ENCODE results near the gene PRR20G.

Gene PRR20G

GRCh38 chr3:127263586-127264231 is 24.1 kb downstream of the PRR20G start:
- Histone ChIP-seq H3K27ac (ENCODE audit: low read length) (no peak overlapping the region), H3K9me3 (ENCODE audit: control insufficient read depth, insufficient read depth, low read length) (no peaks in the 10 kb centered on the region), H3K36me3 (ENCODE audit: control insufficient read depth, insufficient read depth, low read length) (no peaks in the 10 kb centered on the region), H3K4me3 (ENCODE audit: low read length) (no peak overlapping the region), H3K27me3 (ENCODE audit: control insufficient read depth, insufficient read depth, low read length) (no peaks in the 10 kb centered on the region), H3K4me1 (ENCODE audit: control insufficient read depth, insufficient read depth, low read length) (no peaks in the 10 kb centered on the region)
- WGBS (ENCODE audit: insufficient coverage, insufficient read length), result no CpG with 5 or more reads among the region's 9 CpGs
- DNase-seq (ENCODE audit: low read depth, low spot score), result no peak

- Histone ChIP-seq H3K27ac (ENCODE audit: low read length) (no peak overlapping the region), H3K27me3 (ENCODE audit: control insufficient read depth, insufficient read depth, low read length) (no peaks in the 10 kb centered on the region), H3K4me3 (ENCODE audit: low read length) (no peak overlapping the region), H3K9me3 (ENCODE audit: control insufficient read depth, insufficient read depth, low read length) (no peaks in the 10 kb centered on the region), H3K4me1 (ENCODE audit: control insufficient read depth, insufficient read depth, low read length) (no peaks in the 10 kb centered on the region), H3K36me3 (ENCODE audit: control insufficient read depth, insufficient read depth, low read length) (no peaks in the 10 kb centered on the region)
- DNase-seq (ENCODE audit: low read depth, low spot score), result no peak
- WGBS (ENCODE audit: insufficient coverage, insufficient read length), result no CpG with 5 or more reads among the region's 4 CpGs
These were observed 24.8 kb downstream of the PRR20G start for GRCh38 chr3:127263037-127263436.

- Histone ChIP-seq H3K4me1 (ENCODE audit: control insufficient read depth, insufficient read depth, low read length) (no peaks in the 10 kb centered on the region), H3K36me3 (ENCODE audit: control insufficient read depth, insufficient read depth, low read length) (no peaks in the 10 kb centered on the region), H3K27me3 (ENCODE audit: control insufficient read depth, insufficient read depth, low read length) (no peaks in the 10 kb centered on the region), H3K9me3 (ENCODE audit: control insufficient read depth, insufficient read depth, low read length) (no peaks in the 10 kb centered on the region), H3K27ac (ENCODE audit: low read length) (no peak overlapping the region), H3K4me3 (ENCODE audit: low read length) (no peak overlapping the region)
- WGBS (ENCODE audit: insufficient coverage, insufficient read length), result no CpG with 5 or more reads among the region's 3 CpGs
- DNase-seq (ENCODE audit: low read depth, low spot score), result no peak
These were observed 25.3 kb downstream of the PRR20G start for GRCh38 chr3:127262533-127262932.

- no peaks in the 10 kb centered on the region for H3K36me3 ChIP-seq (ENCODE audit: control insufficient read depth, insufficient read depth, low read length)
- H3K9me3 ChIP-seq (ENCODE audit: control insufficient read depth, insufficient read depth, low read length), result no peaks in the 10 kb centered on the region
- H3K27ac ChIP-seq (ENCODE audit: low read length), result no peak overlapping the region
- WGBS (ENCODE audit: insufficient coverage, insufficient read length), result no CpG with 5 or more reads among the region's 7 CpGs
- DNase-seq (ENCODE audit: low read depth, low spot score), result no peak
- H3K4me3 ChIP-seq (ENCODE audit: low read length), result no peak overlapping the region
- H3K27me3 ChIP-seq (ENCODE audit: control insufficient read depth, insufficient read depth, low read length), result no peaks in the 10 kb centered on the region
- no peaks in the 10 kb centered on the region for H3K4me1 ChIP-seq (ENCODE audit: control insufficient read depth, insufficient read depth, low read length)
These were observed 25.9 kb downstream of the PRR20G start for GRCh38 chr3:127261925-127262324.

GRCh38 chr3:127260826-127261555 is 26.9 kb downstream of the PRR20G start:
- Histone ChIP-seq H3K36me3 (ENCODE audit: control insufficient read depth, insufficient read depth, low read length) (no peaks in the 10 kb centered on the region), H3K27ac (ENCODE audit: low read length) (no peak overlapping the region), H3K9me3 (ENCODE audit: control insufficient read depth, insufficient read depth, low read length) (no peaks in the 10 kb centered on the region), H3K4me1 (ENCODE audit: control insufficient read depth, insufficient read depth, low read length) (no peaks in the 10 kb centered on the region), H3K4me3 (ENCODE audit: low read length) (no peak overlapping the region), H3K27me3 (ENCODE audit: control insufficient read depth, insufficient read depth, low read length) (no peaks in the 10 kb centered on the region)
- DNase-seq (ENCODE audit: low read depth, low spot score), result no peak
- whole genome bisulfite sequencing (ENCODE audit: insufficient coverage, insufficient read length), result no CpG with 5 or more reads among the region's 6 CpGs

- Histone ChIP-seq H3K27ac (ENCODE audit: low read length) (no peak overlapping the region), H3K4me1 (ENCODE audit: control insufficient read depth, insufficient read depth, low read length) (no peaks in the 10 kb centered on the region), H3K9me3 (ENCODE audit: control insufficient read depth, insufficient read depth, low read length) (no peaks in the 10 kb centered on the region), H3K4me3 (ENCODE audit: low read length) (no peak overlapping the region), H3K36me3 (ENCODE audit: control insufficient read depth, insufficient read depth, low read length) (no peaks in the 10 kb centered on the region), H3K27me3 (ENCODE audit: control insufficient read depth, insufficient read depth, low read length) (no peaks in the 10 kb centered on the region)
- WGBS (ENCODE audit: insufficient coverage, insufficient read length), result no CpG with 5 or more reads among the region's 7 CpGs
- DNase-seq (ENCODE audit: low read depth, low spot score), result no peak
These were observed 27.4 kb downstream of the PRR20G start for GRCh38 chr3:127260416-127260815.

GRCh38 chr3:127259882-127260281 is 28.0 kb downstream of the PRR20G start:
- Histone ChIP-seq H3K27ac (ENCODE audit: low read length) (no peak overlapping the region), H3K36me3 (ENCODE audit: control insufficient read depth, insufficient read depth, low read length) (no peaks in the 10 kb centered on the region), H3K4me1 (ENCODE audit: control insufficient read depth, insufficient read depth, low read length) (no peaks in the 10 kb centered on the region), H3K27me3 (ENCODE audit: control insufficient read depth, insufficient read depth, low read length) (no peaks in the 10 kb centered on the region), H3K9me3 (ENCODE audit: control insufficient read depth, insufficient read depth, low read length) (no peaks in the 10 kb centered on the region), H3K4me3 (ENCODE audit: low read length) (no peak overlapping the region)
- no peak for DNase-seq (ENCODE audit: low read depth, low spot score)
- no CpG with 5 or more reads among the region's 4 CpGs for WGBS (ENCODE audit: insufficient coverage, insufficient read length)

GRCh38 chr3:127258733-127259132 is 29.1 kb downstream of the PRR20G start:
- Histone ChIP-seq H3K27me3 (ENCODE audit: control insufficient read depth, insufficient read depth, low read length) (no peaks in the 10 kb centered on the region), H3K4me3 (ENCODE audit: low read length) (no peak overlapping the region), H3K36me3 (ENCODE audit: control insufficient read depth, insufficient read depth, low read length) (no peaks in the 10 kb centered on the region), H3K9me3 (ENCODE audit: control insufficient read depth, insufficient read depth, low read length) (no peaks in the 10 kb centered on the region), H3K4me1 (ENCODE audit: control insufficient read depth, insufficient read depth, low read length) (no peaks in the 10 kb centered on the region), H3K27ac (ENCODE audit: low read length) (no peak overlapping the region)
- no CpG with 5 or more reads among the region's 2 CpGs for WGBS (ENCODE audit: insufficient coverage, insufficient read length)
- no peak for DNase-seq (ENCODE audit: low read depth, low spot score)

- no peaks in the 10 kb centered on the region for H3K36me3 ChIP-seq (ENCODE audit: control insufficient read depth, insufficient read depth, low read length)
- no peak overlapping the region for H3K27ac ChIP-seq (ENCODE audit: low read length)
- H3K9me3 ChIP-seq (ENCODE audit: control insufficient read depth, insufficient read depth, low read length), result no peaks in the 10 kb centered on the region
These were observed 30.5 kb downstream of the PRR20G start for GRCh38 chr3:127257351-127257750.

GRCh38 chr3:127256733-127257271 is 31.0 kb downstream of the PRR20G start:
- H3K27ac ChIP-seq (ENCODE audit: low read length), result no peak overlapping the region
- no peak overlapping the region for H3K4me3 ChIP-seq (ENCODE audit: low read length)
- no peaks in the 10 kb centered on the region for H3K4me1 ChIP-seq (ENCODE audit: control insufficient read depth, insufficient read depth, low read length)
- DNase-seq (ENCODE audit: low read depth, low spot score), result no peak
- H3K36me3 ChIP-seq (ENCODE audit: control insufficient read depth, insufficient read depth, low read length), result no peaks in the 10 kb centered on the region
- WGBS (ENCODE audit: insufficient coverage, insufficient read length), result no CpG with 5 or more reads among the region's 10 CpGs
- H3K9me3 ChIP-seq (ENCODE audit: control insufficient read depth, insufficient read depth, low read length), result no peaks in the 10 kb centered on the region
- no peaks in the 10 kb centered on the region for H3K27me3 ChIP-seq (ENCODE audit: control insufficient read depth, insufficient read depth, low read length)

More at GRCh38 chr3:127257351-127257750, 30.5 kb downstream of the PRR20G start:
- H3K4me3 ChIP-seq (ENCODE audit: low read length), result no peak overlapping the region
- H3K27me3 ChIP-seq (ENCODE audit: control insufficient read depth, insufficient read depth, low read length), result no peaks in the 10 kb centered on the region
- DNase-seq (ENCODE audit: low read depth, low spot score), result no peak
- WGBS (ENCODE audit: insufficient coverage, insufficient read length), result no CpG with 5 or more reads among the region's 5 CpGs
- no peaks in the 10 kb centered on the region for H3K4me1 ChIP-seq (ENCODE audit: control insufficient read depth, insufficient read depth, low read length)

All from iPS DF 6.9 (cell line).